Measurements from ENCODE around the gene OR52A1.

OR52A1 gene

GRCh38 chr11:5131584-5132335, 22.8 kb downstream of the OR52A1 start:
- FAIRE-seq, result no peak

DNA sequence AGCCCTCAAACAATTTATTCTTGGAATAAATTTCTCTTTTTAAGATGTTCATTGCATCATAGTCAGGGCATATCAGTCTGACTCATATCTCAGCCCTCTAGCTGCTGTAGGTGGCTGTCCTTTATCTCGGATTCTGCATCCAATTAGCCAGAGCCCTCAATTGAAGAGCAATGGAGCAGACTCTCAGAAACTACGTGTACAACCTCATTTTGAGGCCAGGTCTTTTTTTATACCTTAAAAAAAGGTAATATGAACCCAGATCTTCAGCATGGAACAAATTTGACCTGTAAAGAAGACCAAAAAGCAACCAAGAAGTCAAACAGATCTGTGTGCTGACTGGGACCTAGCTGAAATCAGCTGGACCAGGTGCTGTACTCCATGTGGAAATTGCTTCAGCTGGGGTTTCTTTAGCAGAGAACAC, 25.1 kb downstream of the OR52A1 start:
- no peak for FAIRE-seq

DNA sequence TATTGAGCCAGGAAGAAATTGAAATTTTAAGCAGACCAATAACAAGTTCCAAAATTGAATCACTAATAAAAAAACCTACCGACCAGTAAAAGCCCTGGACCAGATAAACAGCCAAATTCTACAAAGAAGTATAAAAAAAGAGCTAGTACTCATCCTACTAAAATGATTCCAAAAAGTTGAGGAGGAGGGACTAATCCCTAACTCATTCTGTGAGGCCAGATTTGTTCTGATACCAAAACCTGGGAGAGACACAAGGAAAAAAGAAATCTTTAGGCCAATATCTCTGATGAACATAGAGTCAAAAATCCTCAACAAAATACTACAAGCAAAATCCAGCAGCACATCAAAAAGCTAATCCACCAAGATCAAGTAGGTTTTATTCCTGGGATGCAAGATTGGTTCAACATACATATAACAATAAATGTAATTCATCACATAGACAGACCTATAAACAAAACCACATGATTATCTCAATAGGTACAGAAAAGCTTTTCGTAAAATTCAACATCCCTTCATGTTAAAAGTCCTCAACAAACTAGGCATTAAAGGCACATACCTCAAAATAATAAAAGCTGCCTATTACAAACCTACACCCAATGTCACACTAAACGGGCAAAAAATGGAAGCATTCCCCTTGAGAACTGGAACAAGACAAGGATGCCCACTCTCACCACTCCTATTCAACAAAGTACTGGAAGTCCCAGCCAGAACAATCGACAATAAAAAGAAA, 29.5 kb downstream of the OR52A1 start:
- no peak for FAIRE-seq

GRCh38 chr11:5123802-5124521, 30.6 kb downstream of the OR52A1 start:
- FAIRE-seq, result peak; percentile 83

DNA sequence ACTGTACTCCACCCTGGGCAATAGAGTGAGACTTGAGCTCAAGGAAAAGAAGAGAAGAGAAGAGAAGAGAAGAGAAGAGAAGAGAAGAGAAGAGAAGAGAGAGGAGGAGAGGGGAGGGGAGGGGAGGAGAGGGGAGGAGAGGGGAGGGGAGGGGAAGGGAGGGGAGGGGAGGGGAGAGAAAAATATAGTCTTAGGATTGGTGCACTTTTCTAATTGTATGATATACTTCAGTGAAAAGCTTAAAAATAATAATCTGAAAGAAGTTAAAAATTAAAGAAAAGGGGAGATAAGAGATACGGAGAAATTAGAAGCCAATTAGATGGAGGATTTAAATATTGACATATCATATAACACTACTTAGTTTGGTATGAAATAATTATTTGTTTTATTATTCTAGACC, 35.7 kb downstream of the OR52A1 start:
- FAIRE-seq, result no peak

GRCh38 chr11:5117588-5117987, 37.0 kb downstream of the OR52A1 start:
- no peak for FAIRE-seq

DNA sequence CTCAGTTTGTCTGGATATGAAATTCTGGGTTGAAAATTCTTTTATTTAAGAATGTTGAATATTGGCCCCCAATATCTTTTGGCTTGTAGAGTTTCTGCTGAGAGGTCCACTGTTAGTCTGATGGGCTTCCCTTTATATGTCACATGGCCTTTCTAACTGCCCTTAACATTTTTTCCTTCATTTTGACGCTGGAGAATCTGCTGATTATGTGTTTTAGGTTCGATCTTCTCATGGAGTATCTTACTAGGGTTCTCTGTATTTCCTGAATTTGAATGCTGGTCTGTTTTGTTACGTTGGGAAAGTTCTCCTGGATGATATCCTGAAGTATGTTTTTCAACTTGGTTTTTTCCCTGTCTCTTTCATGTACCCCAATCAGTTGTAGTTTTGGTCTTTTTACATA, 39.2 kb downstream of the OR52A1 start:
- no peak for FAIRE-seq

DNA sequence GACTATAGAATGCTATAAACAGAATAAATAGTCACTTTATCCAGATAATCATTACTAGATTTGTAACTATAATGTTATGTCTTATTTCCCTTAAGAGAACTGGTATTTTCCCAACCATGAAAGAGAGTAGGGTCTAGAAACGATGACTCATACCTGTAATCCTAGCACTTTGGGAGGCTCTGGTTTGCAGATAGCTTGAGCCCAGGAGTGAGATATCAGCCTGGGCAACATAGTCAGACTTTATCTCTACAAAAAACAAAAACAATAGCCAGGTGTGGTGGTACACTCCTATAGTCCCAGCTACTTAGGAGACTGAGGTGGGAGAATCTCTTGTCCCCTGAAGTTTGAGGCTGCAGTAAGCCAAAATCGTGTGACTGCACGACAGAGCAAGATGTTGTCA, 47.3 kb downstream of the OR52A1 start:
- FAIRE-seq, result no peak

- no peak for FAIRE-seq
Measured at GRCh38 chr11:5103066-5103465, 51.5 kb downstream of the OR52A1 start.

GRCh38 chr11:5102246-5102645, 52.3 kb downstream of the OR52A1 start:
- no peak for FAIRE-seq

- no peak for FAIRE-seq
Measured at GRCh38 chr11:5096011-5096410, 58.5 kb downstream of the OR52A1 start.
